ENCODE measurements around the gene VSTM4. TPM values are rescaled to one million over a fixed set of nuclear protein-coding genes. Genes with fewer than 3 reads are reported as not detected.

Gene VSTM4
- total RNA-seq, 2 donors from 2014 or later = 0.25 TPM; not detected in 1

GRCh38 chr10:48976196-48976595 is 139.1 kb downstream of the VSTM4 start:
- Mint-ChIP-seq H3K4me3 (no peak overlapping the region), H3K36me3 (ENCODE audit: insufficient read depth in 2 of 2) (no peaks in the 10 kb centered on the region), H3K9me3 (no peaks in the 10 kb centered on the region), H3K4me1 (ENCODE audit: low read depth) (no peaks in the 10 kb centered on the region), H3K27ac (no peak overlapping the region), H3K27me3 (ENCODE audit: low read depth) (no peaks in the 10 kb centered on the region)
- ATAC-seq (replicated peaks in 1 of 2) (no peak), DNase-seq (no peak)

- ATAC-seq (replicated peaks in 1 of 2) (no peak), DNase-seq (no peak)
- Mint-ChIP-seq H3K27me3 (ENCODE audit: low read depth) (no peaks in the 10 kb centered on the region), H3K36me3 (ENCODE audit: insufficient read depth in 2 of 2) (no peaks in the 10 kb centered on the region), H3K4me3 (no peak overlapping the region), H3K9me3 (no peaks in the 10 kb centered on the region), H3K4me1 (ENCODE audit: low read depth) (no peaks in the 10 kb centered on the region), H3K27ac (no peak overlapping the region)
Measured at GRCh38 chr10:48974510-48975156, 140.7 kb downstream of the VSTM4 start.

- H3K36me3 Mint-ChIP-seq (ENCODE audit: insufficient read depth in 2 of 2) = no peaks in the 10 kb centered on the region
- H3K4me3 Mint-ChIP-seq = no peak overlapping the region
- no peaks in the 10 kb centered on the region for H3K27me3 Mint-ChIP-seq (ENCODE audit: low read depth)
- no peaks in the 10 kb centered on the region for H3K9me3 Mint-ChIP-seq
- H3K27ac Mint-ChIP-seq = no peak overlapping the region
- ATAC-seq (replicated peaks in 1 of 2) (no peak), DNase-seq (no peak)
- H3K4me1 Mint-ChIP-seq (ENCODE audit: low read depth) = no peaks in the 10 kb centered on the region
Measured at GRCh38 chr10:48973065-48973464, 142.3 kb downstream of the VSTM4 start.

- no peaks in the 10 kb centered on the region for H3K27me3 Mint-ChIP-seq (ENCODE audit: low read depth)
- no peak overlapping the region for H3K27ac Mint-ChIP-seq
- DNase-seq = no peak
- no peak overlapping the region for H3K4me3 Mint-ChIP-seq
- no peaks in the 10 kb centered on the region for H3K4me1 Mint-ChIP-seq (ENCODE audit: low read depth)
- H3K36me3 Mint-ChIP-seq (ENCODE audit: insufficient read depth in 2 of 2) = no peaks in the 10 kb centered on the region
- ATAC-seq (replicated peaks in 1 of 2) = no peak
- H3K9me3 Mint-ChIP-seq = no peaks in the 10 kb centered on the region
Measured at GRCh38 chr10:48970654-48971053, 144.7 kb downstream of the VSTM4 start.

- no peak for DNase-seq
- Mint-ChIP-seq H3K4me3 (no peak overlapping the region), H3K27me3 (ENCODE audit: low read depth) (no peaks in the 10 kb centered on the region)
Measured at GRCh38 chr10:48970046-48970445, 145.3 kb downstream of the VSTM4 start.

GRCh38 chr10:48968036-48968435 is 147.3 kb downstream of the VSTM4 start:
- DNase-seq = no peak
- no peak for ATAC-seq (replicated peaks in 1 of 2)
- Mint-ChIP-seq H3K27ac (no peak overlapping the region), H3K9me3 (no peaks in the 10 kb centered on the region), H3K4me3 (no peak overlapping the region), H3K36me3 (ENCODE audit: insufficient read depth in 2 of 2) (no peaks in the 10 kb centered on the region), H3K27me3 (ENCODE audit: low read depth) (no peaks in the 10 kb centered on the region), H3K4me1 (ENCODE audit: low read depth) (no peaks in the 10 kb centered on the region)

More at GRCh38 chr10:48970046-48970445, 145.3 kb downstream of the VSTM4 start:
- H3K4me1 Mint-ChIP-seq (ENCODE audit: low read depth) = no peaks in the 10 kb centered on the region
- no peaks in the 10 kb centered on the region for H3K36me3 Mint-ChIP-seq (ENCODE audit: insufficient read depth in 2 of 2)
- H3K9me3 Mint-ChIP-seq = no peaks in the 10 kb centered on the region
- no peak for ATAC-seq (replicated peaks in 1 of 2)
- H3K27ac Mint-ChIP-seq = no peak overlapping the region

- ATAC-seq (replicated peaks in 1 of 2) = no peak
- H3K36me3 Mint-ChIP-seq (ENCODE audit: insufficient read depth in 2 of 2) = no peaks in the 10 kb centered on the region
- DNase-seq = no peak
- no peaks in the 10 kb centered on the region for H3K4me1 Mint-ChIP-seq (ENCODE audit: low read depth)
- H3K4me3 Mint-ChIP-seq = no peak overlapping the region
- H3K27ac Mint-ChIP-seq = no peak overlapping the region
- no peaks in the 10 kb centered on the region for H3K9me3 Mint-ChIP-seq
- H3K27me3 Mint-ChIP-seq (ENCODE audit: low read depth) = peaks cover 7% of the 10 kb centered on the region
Measured at GRCh38 chr10:48965460-48965859, 149.9 kb downstream of the VSTM4 start.

Other genes with a start within 250 kb of the VSTM4 start
- not detected for gene LRRC18, start 175.7 kb downstream of the VSTM4 start, total RNA-seq
- gene FAM170B, start 18.5 kb upstream of the VSTM4 start, total RNA-seq = under 1 TPM in 1 of 2 donors, not detected in 1; 0.16 TPM
- 10 to 100 TPM; 22.5 to 88.0 TPM for gene TMEM273, start 72.9 kb upstream of the VSTM4 start, total RNA-seq
- not detected for gene C10orf71, start 183.6 kb upstream of the VSTM4 start, total RNA-seq

Data from activated T-cell treated with anti-CD3 and anti-CD28 coated beads, Interleukin-2, amount 50 U/mL, for 72 hours (primary cell).